AG09309 (cell line): ENCODE measurements around the gene GLT1D1.

ENCODE experiments used
- DNase-seq: peaks from one replicate; pipeline ENCODE4 v3.0.0-alpha.2; 2010; ENCODE audit warnings: low read depth
- H3K4me3 ChIP-seq: 2 replicates; pipeline ENCODE4 v1.5.1; 2011; ENCODE audit warnings: mild to moderate bottlenecking, low read depth, low read length, moderate library complexity; ENCODE audit not compliant: control insufficient read depth
- TF ChIP-seq, protein P1 (sequence below): IDR thresholded peaks from 2 replicates; pipeline ENCODE4 v1.5.1; 2011; ENCODE audit warnings: mild to moderate bottlenecking, low read depth, low read length, inconsistent platforms; ENCODE audit not compliant: insufficient read depth, control insufficient read depth; ENCODE audit errors: missing control alignments

The GLT1D1 gene

DNA sequence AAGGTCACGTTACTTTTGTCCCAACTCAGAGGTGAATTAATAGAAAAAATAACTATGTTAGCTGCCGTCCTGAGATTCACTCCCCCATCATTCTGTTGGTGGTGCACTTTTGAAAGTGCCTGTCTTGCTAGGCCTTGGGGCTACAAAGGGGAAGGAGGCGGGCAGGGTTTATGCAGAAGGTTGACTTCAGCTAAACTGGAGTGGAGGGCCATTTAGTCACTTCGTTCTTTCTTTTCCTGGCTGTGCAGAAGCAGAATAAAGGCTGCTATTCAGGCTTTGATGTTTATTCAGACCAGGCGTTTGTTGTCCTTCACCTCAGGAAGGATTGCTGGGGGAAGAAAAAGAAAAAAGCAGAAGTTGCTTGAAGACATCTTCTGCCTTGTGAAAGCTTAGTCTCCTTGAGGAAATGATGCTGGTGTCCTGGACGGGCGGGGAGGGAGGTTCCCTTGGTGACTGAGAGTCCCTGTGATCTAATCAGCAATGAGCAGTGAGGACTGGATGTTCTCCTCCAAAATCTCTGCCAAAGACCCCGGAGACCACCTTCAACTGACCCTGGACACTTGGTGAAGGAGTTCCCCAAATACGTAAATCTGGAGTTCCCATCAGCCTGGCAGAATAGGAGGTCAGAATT lies 4.0 kb downstream of the GLT1D1 start:
- DNase-seq: no peak
- H3K4me3 ChIP-seq: no peak overlapping the region
- TF ChIP-seq, protein P1, sequence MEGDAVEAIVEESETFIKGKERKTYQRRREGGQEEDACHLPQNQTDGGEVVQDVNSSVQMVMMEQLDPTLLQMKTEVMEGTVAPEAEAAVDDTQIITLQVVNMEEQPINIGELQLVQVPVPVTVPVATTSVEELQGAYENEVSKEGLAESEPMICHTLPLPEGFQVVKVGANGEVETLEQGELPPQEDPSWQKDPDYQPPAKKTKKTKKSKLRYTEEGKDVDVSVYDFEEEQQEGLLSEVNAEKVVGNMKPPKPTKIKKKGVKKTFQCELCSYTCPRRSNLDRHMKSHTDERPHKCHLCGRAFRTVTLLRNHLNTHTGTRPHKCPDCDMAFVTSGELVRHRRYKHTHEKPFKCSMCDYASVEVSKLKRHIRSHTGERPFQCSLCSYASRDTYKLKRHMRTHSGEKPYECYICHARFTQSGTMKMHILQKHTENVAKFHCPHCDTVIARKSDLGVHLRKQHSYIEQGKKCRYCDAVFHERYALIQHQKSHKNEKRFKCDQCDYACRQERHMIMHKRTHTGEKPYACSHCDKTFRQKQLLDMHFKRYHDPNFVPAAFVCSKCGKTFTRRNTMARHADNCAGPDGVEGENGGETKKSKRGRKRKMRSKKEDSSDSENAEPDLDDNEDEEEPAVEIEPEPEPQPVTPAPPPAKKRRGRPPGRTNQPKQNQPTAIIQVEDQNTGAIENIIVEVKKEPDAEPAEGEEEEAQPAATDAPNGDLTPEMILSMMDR: no peak

DNA sequence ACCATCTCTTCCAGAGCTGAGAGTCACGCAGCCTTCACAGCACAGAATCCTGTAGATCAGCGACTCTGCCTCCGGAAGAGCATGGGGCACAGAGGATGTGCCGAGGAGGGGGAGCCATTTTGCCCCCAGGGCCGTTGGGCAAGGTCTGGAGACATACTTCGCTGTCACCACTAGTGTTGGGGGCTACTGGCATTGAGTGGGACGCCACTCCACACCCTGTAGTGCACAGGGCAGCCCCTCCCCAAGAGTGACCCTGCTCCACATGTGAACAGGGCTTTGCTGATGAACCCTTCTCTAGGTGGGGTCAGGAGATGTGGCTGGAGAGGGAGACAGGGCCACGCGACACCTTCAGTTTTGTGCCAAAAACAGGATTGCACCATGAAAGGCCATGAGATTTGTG lies 6.0 kb downstream of the GLT1D1 start:
- no peak for DNase-seq
- TF ChIP-seq, protein P1: no peak

DNA sequence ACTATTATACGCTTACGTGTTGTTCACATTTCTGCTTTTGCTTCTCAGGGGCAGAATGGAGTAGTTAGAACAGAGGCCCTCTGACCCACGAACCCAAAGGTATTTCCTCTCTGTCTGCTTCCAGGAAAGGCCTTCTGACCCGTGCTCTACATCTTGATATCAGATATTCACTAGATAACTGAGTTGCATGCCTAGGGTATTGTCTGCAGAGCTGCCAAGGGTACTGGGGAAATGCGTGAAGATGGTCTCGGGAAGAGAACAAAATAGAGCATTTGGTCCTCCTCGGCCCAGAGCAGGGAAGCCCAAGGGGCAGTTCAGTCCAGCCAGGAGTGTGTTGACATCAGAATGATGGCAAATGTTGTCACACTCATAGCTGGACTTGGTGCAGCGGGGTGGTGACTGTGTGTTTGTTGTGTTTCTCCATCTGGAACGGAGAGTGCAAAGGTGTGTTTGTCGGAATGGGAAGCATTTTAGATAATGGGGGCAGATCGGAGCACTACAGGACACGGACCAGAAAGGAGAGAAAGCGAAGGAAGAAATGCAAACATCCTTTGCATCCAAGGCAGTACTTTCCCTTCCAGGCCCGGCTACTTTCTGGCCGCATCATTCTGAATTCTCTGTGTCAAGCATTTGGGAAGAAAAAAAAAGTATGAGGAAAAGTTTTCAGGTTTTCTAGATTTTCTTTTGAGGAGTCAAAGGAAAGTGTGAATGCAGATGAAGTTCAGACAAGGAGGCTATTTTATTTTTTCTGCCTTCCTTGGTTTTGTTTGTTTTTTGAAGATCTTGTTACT lies 8.1 kb downstream of the GLT1D1 start:
- TF ChIP-seq, protein P1: no peak
- DNase-seq: no peak
- H3K4me3 ChIP-seq: no peak overlapping the region

More for the DNA sequence above, 6.0 kb downstream of the GLT1D1 start:
- H3K4me3 ChIP-seq: no peak overlapping the region

DNA sequence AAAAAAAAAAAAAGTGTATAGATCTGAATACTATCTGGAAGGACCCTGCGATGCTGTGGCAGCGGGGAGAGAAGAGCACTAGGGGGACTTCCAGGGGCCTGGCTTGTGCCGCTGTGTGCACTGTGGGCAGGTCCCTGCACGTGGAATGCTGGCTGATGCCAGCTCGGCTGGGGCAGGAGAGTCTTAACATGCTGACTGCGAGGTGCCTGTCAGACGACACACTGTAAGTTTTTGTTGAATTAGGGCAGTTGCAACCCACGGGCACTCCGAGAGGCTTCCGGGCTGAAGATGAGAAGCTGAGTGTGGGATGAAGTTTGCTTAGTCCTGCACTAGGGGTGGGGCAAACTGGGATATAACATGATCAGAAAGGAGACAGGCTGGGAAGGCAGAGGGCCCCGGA lies 10.7 kb downstream of the GLT1D1 start:
- TF ChIP-seq, protein P1: no peak
- H3K4me3 ChIP-seq: no peak overlapping the region
- DNase-seq: no peak

DNA sequence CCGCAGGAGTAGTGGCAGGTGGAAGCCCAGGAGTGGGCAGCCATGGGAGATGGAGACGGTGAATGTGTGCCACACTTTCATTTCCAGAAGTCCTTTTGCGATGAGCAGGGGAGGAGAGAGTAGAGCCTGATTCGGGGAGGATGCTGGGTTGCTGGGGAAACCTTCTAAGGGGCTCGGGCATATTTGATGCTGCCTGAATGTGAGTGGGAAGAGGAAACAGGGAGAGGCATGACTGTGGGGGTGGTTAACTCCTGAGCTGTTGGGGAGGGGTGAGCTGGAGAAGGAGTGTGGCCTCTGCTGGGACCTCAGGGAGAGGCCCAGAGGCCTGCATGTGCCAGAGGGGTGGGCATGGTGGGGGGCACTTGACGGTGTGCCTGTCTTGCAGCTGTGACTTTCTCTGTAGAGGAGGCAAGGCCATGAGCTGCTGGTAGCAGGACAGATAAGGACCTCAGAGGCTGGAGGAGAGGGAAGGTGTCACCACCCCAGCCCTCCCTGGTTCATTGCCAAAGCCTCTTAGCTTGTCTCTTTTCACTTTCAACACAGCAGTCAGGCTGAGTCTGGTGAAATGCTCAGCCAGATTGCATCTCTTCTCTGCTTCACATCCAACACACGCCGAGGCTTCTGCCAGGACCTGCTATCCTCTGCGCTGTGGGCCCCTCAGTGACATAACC lies 11.4 kb downstream of the GLT1D1 start:
- TF ChIP-seq, protein P1: no peak
- H3K4me3 ChIP-seq: no peak overlapping the region
- no peak for DNase-seq

- TF ChIP-seq, protein P1: no peak
- DNase-seq: no peak
Measured at GRCh38 chr12:128867466-128867865, 14.2 kb downstream of the GLT1D1 start.

More at GRCh38 chr12:128867466-128867865, 14.2 kb downstream of the GLT1D1 start:
- no peak overlapping the region for H3K4me3 ChIP-seq
